Heart right ventricle (tissue), 16 donors: ENCODE data around the gene RBM4. TPM values are rescaled to one million over a fixed set of nuclear protein-coding genes. Genes with fewer than 3 reads are reported as not detected.

Source experiments
- ATAC-seq, 8 donors: fragments of 200-7000 bp; cut with Tn5 transposase; one replicate each; pipeline ENCODE4 v1.9.1; 2020; ENCODE audit warnings: mild to moderate bottlenecking in 8 of 8, moderate library complexity in 8 of 8, moderate number of reproducible peaks in 1 of 8
- DNase-seq, 2 donors: peaks; one replicate each; pipeline ENCODE4 v3.0.0-alpha.2; 2020
- H3K27ac ChIP-seq, 10 donors: fragments of 200-600 bp; sonication (generic) in 2 of 10; one replicate each; pipeline versions ENCODE4 v1.5.0 to v1.8.0; 2020 to 2022; ENCODE audit warnings: mild to moderate bottlenecking in 3 of 10
- H3K27me3 ChIP-seq, 7 donors: fragments of 200-600 bp; one replicate each; pipeline ENCODE4 v1.8.0; 2021 to 2022; ENCODE audit warnings: mild to moderate bottlenecking in 2 of 7
- H3K36me3 ChIP-seq, 9 donors: fragments of 200-600 bp; sonication (generic) in 1 of 9; one replicate each; pipeline versions ENCODE4 v1.5.0 to v1.8.0; 2020 to 2022; ENCODE audit warnings: mild to moderate bottlenecking in 2 of 9
- H3K4me1 ChIP-seq, 9 donors: fragments of 200-600 bp; sonication (generic) in 1 of 9; one replicate each; pipeline versions ENCODE4 v1.5.0 to v1.8.0; 2020 to 2022; ENCODE audit warnings: mild to moderate bottlenecking in 4 of 9
- H3K4me3 ChIP-seq, 10 donors: fragments of 200-600 bp; sonication (generic) in 2 of 10; one replicate each; pipeline versions ENCODE4 v1.5.0 to v1.8.0; 2020 to 2022; ENCODE audit warnings: mild to moderate bottlenecking in 7 of 10, moderate library complexity in 2 of 10
- H3K9me3 ChIP-seq, 11 donors: fragments of 200-600 bp in 10 of 11; sonication (generic) in 2 of 11; one replicate each; pipeline versions ENCODE4 v1.5.0 to v1.8.0; 2013 to 2022; ENCODE audit warnings: mild to moderate bottlenecking in 2 of 11, control low read depth in 1 of 11, moderate library complexity in 1 of 11
- WGBS, 2 donors: extraction: QIAGEN DNeasy Blood & Tissue Kit; methylation state at CpG; one replicate each; pipeline ENCODE4 v1.1.7; 2013; ENCODE audit warnings: inconsistent platforms in 1 of 2; 5-methylcytosine and 5-hydroxymethylcytosine counted together
- intact Hi-C, 10 donors: fragments of 100-400 bp; cut with DNase I; formaldehyde crosslinking; loops; one replicate each; pipeline versions ENCODE4 v1.11.1 to v1.14.2; 2022
- polyA plus RNA-seq, 2 donors: library from polyadenylated mRNA; stranded (reverse); fragments of 200-250 nt; gene quantifications; one replicate each; pipeline ENCODE4 v1.2.3, GENCODE V29; 2013
- total RNA-seq, 10 donors: library from RNA; stranded (reverse); fragmentation: NEBNext Ultra II Directional in 3 of 10; extraction: Animal tissue kit (Norgen Biotek cat#: 25700) in 3 of 10; gene quantifications; one replicate each; pipeline versions ENCODE4 v1.2.1 to v1.2.4, GENCODE V29; 2021 to 2023
- TF ChIP-seq, protein P1 (sequence below), 9 donors: fragments of 200-600 bp; sonication (generic) in 2 of 9; IDR thresholded peaks; one replicate each; pipeline versions ENCODE4 v1.5.0 to v1.8.0; 2021 to 2022; ENCODE audit warnings: antibody characterized with exemption in 9 of 9, mild to moderate bottlenecking in 5 of 9, moderate library complexity in 1 of 9
- donor health status: Arrhythmogenic right ventricular cardiomyopathy.
- donor health status: ischemic (EF 13 %, LVEDD 7.1; RV severe dilation, severe dysfunction).
- donor health status: healthy with polysubstance abuse.
- donor health status: DM: no; HTN: yes; CAD: no.
- donor health status: DM: no; HTN: no; CAD: no.
- donor health status: ischemic (EF 25% LVEDD 6.9; RV normal size, moderate dysfunction).
- donor health status: ischemic (EF 25% LVEDD 5.7; RV mildly dilated, moderate dysfunction).
- donor health status: healthy.
- donor health status: DM: yes; HTN: yes; CAD: no.
- donor health status: Ischemic cardiomyopathy.
- donor health status: ischemic (EF 35%, LVEDD 5.7; RV mildly dilated, moderate dysfunction).
- donor health status: nonischemic (EF 11% LVEDD 7.7; RV severe dilation, severe dysfunction).
- donor health status: DM: yes; HTN: yes; CAD: no.
- donor health status: PGD.
- donor health status: ischemic (EF 29% LVEDD 5.4; RV normal size, mild dysfunction).
- donor health status: nonischemic (EF 23%, LVEDD 6.1; RV moderate dilation, normal function).

RBM4 gene
- total and polyA plus RNA-seq, 12 donors: 37.9 to 77.0 (median 55.3) TPM

DNA sequence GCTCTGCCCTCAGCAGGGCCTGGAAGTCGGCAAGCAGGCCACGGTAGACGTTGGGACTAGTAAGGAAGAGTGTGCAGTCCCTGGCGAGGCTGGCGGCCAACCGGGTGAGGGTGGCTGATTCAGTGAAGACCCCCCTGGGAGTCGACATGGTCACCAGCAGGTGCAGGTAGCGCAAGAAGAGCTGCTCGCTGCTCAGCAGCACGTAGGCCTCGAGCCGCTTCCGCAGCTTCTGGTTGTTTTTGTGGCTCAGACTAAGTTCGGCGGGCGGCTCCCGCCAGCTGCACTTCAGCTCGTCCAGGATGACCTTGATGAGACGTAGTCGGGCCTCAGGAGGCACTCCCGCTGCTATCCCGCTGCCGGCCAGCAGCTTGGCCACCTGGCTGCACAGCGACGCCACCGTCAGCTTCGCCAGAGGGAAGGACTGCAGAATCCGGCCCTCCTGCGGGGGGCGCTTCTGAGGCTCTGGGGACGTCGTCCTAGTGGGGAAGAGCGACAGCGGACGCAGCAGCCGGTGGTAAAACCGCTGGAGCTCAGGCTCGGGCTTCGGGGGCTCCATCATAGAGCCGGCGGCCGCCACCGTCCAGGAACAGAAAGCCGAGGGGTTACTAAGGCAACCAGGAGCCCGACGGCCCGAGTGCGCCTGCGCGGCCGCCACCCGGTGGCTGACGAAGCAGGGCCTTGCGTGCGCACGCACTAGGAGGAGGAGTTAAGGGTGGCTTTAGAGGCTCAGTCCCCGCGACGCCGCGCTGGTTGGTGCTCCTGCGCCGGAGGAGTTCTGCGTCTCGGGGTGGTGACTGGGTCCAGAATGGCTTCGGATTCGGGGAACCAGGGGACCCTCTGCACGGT is 45.8 kb upstream of the RBM4 start, which contains the start of the genes CCDC87 and CCS:
Gene CCDC87 (minus strand): TSS at position 607 of the 846 bp plus-strand sequence. CDS start 48 bp downstream, at position 559.
Gene CCS (plus strand): TSS at position 729 of the 846 bp plus-strand sequence. CDS start 77 bp downstream, at position 806.
- 14 to 15% methylated on average over 68 of the region's 68 CpGs for WGBS, 2 donors
- TF ChIP-seq, protein P1, sequence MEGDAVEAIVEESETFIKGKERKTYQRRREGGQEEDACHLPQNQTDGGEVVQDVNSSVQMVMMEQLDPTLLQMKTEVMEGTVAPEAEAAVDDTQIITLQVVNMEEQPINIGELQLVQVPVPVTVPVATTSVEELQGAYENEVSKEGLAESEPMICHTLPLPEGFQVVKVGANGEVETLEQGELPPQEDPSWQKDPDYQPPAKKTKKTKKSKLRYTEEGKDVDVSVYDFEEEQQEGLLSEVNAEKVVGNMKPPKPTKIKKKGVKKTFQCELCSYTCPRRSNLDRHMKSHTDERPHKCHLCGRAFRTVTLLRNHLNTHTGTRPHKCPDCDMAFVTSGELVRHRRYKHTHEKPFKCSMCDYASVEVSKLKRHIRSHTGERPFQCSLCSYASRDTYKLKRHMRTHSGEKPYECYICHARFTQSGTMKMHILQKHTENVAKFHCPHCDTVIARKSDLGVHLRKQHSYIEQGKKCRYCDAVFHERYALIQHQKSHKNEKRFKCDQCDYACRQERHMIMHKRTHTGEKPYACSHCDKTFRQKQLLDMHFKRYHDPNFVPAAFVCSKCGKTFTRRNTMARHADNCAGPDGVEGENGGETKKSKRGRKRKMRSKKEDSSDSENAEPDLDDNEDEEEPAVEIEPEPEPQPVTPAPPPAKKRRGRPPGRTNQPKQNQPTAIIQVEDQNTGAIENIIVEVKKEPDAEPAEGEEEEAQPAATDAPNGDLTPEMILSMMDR (IDR thresholded peaks at IDR 0.05): peak; percentile 37 to 91 (median 69)
- Histone ChIP-seq H3K4me1 (peaks cover 3 to 43% (median 32%) of the 10 kb centered on the region in 9 donors), H3K27ac (peak within 1 kb of the TSS in 9 of 10 donors; percentile 68 to 93 (median 84)), H3K27me3 (no peaks in the 10 kb centered on the region), H3K9me3 (no peaks in the 10 kb centered on the region), H3K36me3 (no peaks in the 10 kb centered on the region), H3K4me3 (peak within 1 kb of the TSS; percentile 36 to 85 (median 66))
- intact Hi-C loops: loop anchor here in 3 of 10 donors (2.0 to 5.0 kb wide), 2 partner anchors 46 to 85 kb away; partner anchors contain the start of genes RBM4 (in 2 of the 3) and RBM4B (in 1 of the 3)
- DNase-seq (peak; percentile 98 to 99), ATAC-seq (peak; percentile 97 to 99 (median 98))

DNA sequence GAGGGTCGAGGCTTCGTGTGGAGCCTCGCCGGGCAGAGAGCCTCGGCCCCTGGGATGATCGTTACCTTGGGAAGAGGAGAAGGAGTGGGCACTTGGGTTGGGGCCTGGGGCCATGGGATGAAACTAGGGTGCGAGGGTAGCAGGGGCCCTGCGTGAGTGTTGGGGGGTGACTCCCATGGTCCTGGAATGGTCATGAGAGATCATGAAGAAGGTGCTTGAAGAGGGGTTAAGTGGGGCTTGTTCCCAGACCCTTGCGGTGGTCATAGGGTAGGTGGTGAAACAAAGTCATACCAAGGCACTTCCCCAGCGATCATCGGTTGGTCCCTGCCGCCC is 45.2 kb upstream of the RBM4 start:
- ATAC-seq (peak in 2 of 8 donors; percentile 2 to 28), DNase-seq (no peak)
- H3K9me3 ChIP-seq: no peaks in the 10 kb centered on the region
- WGBS, 2 donors: 7 to 9% methylated on average over 12 of the region's 12 CpGs
- H3K27ac ChIP-seq: peak overlapping the region in 9 of 10 donors; percentile 68 to 93 (median 84)
- intact Hi-C loops: loop anchor here in 3 of 10 donors (2.0 to 5.0 kb wide), 2 partner anchors 46 to 84 kb away; partner anchors contain the start of genes RBM4 (in 2 of the 3) and RBM4B (in 1 of the 3)
- TF ChIP-seq, protein P1 (IDR thresholded peaks at IDR 0.05): no peak
- H3K36me3 ChIP-seq: no peaks in the 10 kb centered on the region
- peaks cover 3 to 43% (median 32%) of the 10 kb centered on the region in 9 donors for H3K4me1 ChIP-seq
- no peaks in the 10 kb centered on the region for H3K27me3 ChIP-seq
- H3K4me3 ChIP-seq: peak overlapping the region; percentile 36 to 85 (median 66)

DNA sequence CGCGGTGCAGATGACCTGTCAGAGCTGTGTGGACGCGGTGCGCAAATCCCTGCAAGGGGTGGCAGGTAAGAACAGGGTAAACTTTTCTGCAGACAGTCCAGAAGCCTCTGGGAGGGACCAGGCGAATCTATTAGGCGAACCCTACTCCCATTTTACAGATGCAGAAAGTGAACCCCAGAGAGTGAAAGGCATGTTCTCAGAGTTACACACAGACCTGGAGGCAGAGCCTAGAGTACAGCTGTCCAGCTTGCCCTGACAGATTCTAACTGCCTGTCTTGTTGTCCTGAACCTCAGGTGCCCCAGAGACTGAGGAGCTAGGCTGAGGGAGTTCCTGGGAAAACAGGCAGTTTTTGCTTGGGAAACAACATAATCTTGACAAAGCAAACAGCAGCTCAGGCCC is 44.9 kb upstream of the RBM4 start:
- no peak for ATAC-seq
- intact Hi-C loops: loop anchor here in 3 of 10 donors (2.0 to 5.0 kb wide), 2 partner anchors 45 to 84 kb away; partner anchors contain the start of genes RBM4 (in 2 of the 3) and RBM4B (in 1 of the 3)
- Histone ChIP-seq H3K4me1 (peaks cover 3 to 43% (median 32%) of the 10 kb centered on the region in 9 donors), H3K9me3 (no peaks in the 10 kb centered on the region), H3K27ac (peak overlapping the region in 9 of 10 donors; percentile 68 to 93 (median 84)), H3K36me3 (no peaks in the 10 kb centered on the region), H3K27me3 (no peaks in the 10 kb centered on the region), H3K4me3 (peak overlapping the region; percentile 36 to 85 (median 66))
- DNase-seq: no peak
- 61 to 62% methylated on average over 7 of the region's 7 CpGs for WGBS, 2 donors
- TF ChIP-seq, protein P1 (IDR thresholded peaks at IDR 0.05): no peak

DNA sequence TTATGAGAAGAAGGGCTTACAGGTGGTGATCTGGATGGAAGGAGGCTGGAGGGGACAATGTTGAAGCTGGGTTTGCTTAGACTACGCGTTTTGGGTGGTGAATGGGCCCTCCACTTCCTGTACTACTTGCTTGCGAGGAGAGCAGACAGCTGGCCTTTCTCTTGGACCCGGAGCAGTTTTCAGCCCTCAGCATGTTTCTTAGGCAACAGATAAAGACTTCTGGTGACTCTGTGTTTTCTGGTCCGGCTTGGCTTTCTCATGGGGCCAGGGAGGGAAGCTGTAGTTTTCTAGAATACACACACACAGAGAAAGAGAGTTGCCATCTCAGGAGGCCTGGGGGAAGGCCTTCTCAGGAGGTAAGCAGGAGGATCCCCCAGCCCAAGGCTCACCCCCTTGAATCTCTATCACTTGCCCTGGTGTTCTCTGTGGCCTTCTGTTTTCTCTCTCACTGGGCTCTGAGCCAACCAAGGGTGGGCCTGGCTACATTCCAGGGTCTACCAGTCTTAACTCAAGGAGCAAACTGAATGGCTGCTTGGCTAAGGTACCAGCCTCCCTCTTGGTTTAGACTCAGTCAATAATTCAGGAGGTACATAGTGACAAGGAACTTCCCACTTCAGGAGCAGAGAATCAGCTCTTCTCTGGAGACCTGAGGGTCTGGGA is 43.1 kb upstream of the RBM4 start:
- H3K9me3 ChIP-seq: no peaks in the 10 kb centered on the region
- TF ChIP-seq, protein P1 (IDR thresholded peaks at IDR 0.05): no peak
- H3K36me3 ChIP-seq: peaks cover 0 to 17% (median 9%) of the 10 kb centered on the region in 9 donors
- peaks cover 3 to 46% (median 36%) of the 10 kb centered on the region in 9 donors for H3K4me1 ChIP-seq
- H3K4me3 ChIP-seq: no peak overlapping the region
- H3K27ac ChIP-seq: peak overlapping the region in 8 of 10 donors; percentile 54 to 76 (median 64)
- DNase-seq (peak; percentile 40 to 72), ATAC-seq (peak; percentile 11 to 54 (median 46))
- intact Hi-C loops: no loop called here
- WGBS, 2 donors: 44 to 45% methylated on average over 5 of the region's 5 CpGs
- H3K27me3 ChIP-seq: no peaks in the 10 kb centered on the region
